Measurements from ENCODE around the gene RPS27L.

DNA sequence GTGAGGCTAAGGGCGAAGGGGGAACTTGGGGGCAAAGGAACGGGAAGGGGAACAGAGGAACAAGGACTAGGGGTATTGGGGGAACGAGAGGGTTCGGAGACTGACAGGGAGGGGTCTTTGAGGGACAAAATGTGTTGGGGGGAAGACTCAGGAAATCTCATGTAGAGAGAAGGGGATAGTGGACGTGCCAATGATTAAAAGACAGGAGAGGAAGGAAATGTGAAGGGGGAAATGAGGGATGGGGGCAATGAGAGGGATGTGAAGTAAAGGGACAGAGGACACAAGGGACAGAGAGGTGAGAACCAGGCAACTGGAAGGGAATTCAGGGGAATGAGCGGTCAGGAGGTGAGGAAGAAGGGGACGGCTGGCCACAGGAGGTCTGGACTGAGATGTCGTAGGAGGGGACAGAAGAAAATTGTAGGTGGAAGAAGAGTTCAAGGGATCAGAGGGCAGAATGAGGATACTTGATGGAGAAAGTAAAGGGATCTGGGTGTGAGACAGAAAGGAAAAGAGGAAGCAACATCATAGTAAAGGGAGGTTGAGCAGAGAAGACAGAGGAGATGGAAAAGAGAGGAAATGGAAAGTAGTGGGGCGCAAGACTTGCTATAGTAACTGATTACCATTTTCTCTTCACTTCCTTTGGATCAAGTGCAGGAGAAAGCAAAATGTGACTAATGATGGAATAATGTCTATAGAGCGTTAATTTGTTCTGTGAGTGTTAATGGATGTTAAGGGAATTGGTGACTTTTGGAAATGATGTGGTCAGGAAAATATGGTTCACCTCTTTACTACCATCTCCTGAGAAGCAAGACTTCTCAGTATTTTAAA lies 32.9 kb upstream of the RPS27L start:
- TF ChIP-seq TBP (optimal IDR thresholded peaks at IDR 0.05; ENCODE audit: low read depth, low read length) (no peak), SIN3B (IDR thresholded peaks at IDR 0.05; ENCODE audit: low read depth) (no peak), POLR2A (conservative IDR thresholded peaks at IDR 0.05) (no peak; the same call in 1 of the 2 replicates), ETV6 (IDR thresholded peaks at IDR 0.05; ENCODE audit: borderline replicate concordance in 1 of 2, low read depth in 2 of 2, low read length in 1 of 2) (no peak), ETV6 (CRISPR knock-in tag; IDR thresholded peaks at IDR 0.05; ENCODE audit: borderline replicate concordance) (no peak), CAMTA2 (CRISPR knock-in tag; conservative IDR thresholded peaks at IDR 0.05) (no peak), POLR2AphosphoS5 (IDR thresholded peaks at IDR 0.05; ENCODE audit: control insufficient read depth, insufficient read depth, low read depth, low read length) (no peak)
- TF ChIP-seq, protein P1, sequence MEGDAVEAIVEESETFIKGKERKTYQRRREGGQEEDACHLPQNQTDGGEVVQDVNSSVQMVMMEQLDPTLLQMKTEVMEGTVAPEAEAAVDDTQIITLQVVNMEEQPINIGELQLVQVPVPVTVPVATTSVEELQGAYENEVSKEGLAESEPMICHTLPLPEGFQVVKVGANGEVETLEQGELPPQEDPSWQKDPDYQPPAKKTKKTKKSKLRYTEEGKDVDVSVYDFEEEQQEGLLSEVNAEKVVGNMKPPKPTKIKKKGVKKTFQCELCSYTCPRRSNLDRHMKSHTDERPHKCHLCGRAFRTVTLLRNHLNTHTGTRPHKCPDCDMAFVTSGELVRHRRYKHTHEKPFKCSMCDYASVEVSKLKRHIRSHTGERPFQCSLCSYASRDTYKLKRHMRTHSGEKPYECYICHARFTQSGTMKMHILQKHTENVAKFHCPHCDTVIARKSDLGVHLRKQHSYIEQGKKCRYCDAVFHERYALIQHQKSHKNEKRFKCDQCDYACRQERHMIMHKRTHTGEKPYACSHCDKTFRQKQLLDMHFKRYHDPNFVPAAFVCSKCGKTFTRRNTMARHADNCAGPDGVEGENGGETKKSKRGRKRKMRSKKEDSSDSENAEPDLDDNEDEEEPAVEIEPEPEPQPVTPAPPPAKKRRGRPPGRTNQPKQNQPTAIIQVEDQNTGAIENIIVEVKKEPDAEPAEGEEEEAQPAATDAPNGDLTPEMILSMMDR (IDR thresholded peaks at IDR 0.05 in 2 of 3, conservative IDR thresholded peaks at IDR 0.05 in 1 of 3; ENCODE audit: insufficient read depth in 2 of 3, low read depth in 1 of 3, low read length in 3 of 3): no peak
- TF ChIP-seq, protein P2, sequence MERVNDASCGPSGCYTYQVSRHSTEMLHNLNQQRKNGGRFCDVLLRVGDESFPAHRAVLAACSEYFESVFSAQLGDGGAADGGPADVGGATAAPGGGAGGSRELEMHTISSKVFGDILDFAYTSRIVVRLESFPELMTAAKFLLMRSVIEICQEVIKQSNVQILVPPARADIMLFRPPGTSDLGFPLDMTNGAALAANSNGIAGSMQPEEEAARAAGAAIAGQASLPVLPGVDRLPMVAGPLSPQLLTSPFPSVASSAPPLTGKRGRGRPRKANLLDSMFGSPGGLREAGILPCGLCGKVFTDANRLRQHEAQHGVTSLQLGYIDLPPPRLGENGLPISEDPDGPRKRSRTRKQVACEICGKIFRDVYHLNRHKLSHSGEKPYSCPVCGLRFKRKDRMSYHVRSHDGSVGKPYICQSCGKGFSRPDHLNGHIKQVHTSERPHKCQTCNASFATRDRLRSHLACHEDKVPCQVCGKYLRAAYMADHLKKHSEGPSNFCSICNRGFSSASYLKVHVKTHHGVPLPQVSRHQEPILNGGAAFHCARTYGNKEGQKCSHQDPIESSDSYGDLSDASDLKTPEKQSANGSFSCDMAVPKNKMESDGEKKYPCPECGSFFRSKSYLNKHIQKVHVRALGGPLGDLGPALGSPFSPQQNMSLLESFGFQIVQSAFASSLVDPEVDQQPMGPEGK (CRISPR knock-in tag; IDR thresholded peaks at IDR 0.05; ENCODE audit: borderline replicate concordance): no peak

Measured in K562 (cell line).